Muscle layer of colon (tissue), 2 donors: ENCODE results near the gene TPM4.
"Not testable (repeated sequence)": the region's sequence is repeated elsewhere in the genome, so short reads cannot be mapped to it uniquely, and the experiment has no call there.

ENCODE experiments used
- H3K27ac ChIP-seq: one replicate; pipeline ENCODE4 v1.7.0; 2013; ENCODE audit warnings: low read depth, mild to moderate bottlenecking, low read length, moderate library complexity
- H3K27me3 ChIP-seq, 2 donors: one replicate each; pipeline ENCODE4 v1.7.0; 2013; ENCODE audit warnings: low read length in 2 of 2, mild to moderate bottlenecking in 2 of 2; ENCODE audit not compliant: insufficient read depth in 2 of 2, control insufficient read depth in 1 of 2
- H3K36me3 ChIP-seq: one replicate; pipeline ENCODE4 v1.7.0; 2013; ENCODE audit warnings: mild to moderate bottlenecking, low read length; ENCODE audit not compliant: insufficient read depth
- H3K4me1 ChIP-seq: one replicate; pipeline ENCODE4 v1.7.0; 2013; ENCODE audit warnings: mild to moderate bottlenecking, low read length; ENCODE audit not compliant: insufficient read depth
- H3K4me3 ChIP-seq, 2 donors: one replicate each; pipeline ENCODE4 v1.7.0; 2013; ENCODE audit warnings: low read length in 2 of 2, low read depth in 1 of 2, mild to moderate bottlenecking in 1 of 2, moderate library complexity in 1 of 2
- H3K9ac ChIP-seq: one replicate; pipeline ENCODE4 v1.7.0; 2013; ENCODE audit warnings: low read length
- H3K9me3 ChIP-seq: one replicate; pipeline ENCODE4 v1.7.0; 2013; ENCODE audit warnings: mild to moderate bottlenecking, low read length
- donor health status: abdominal sarcoma.
- donor health status: Adenocarcinoma of cecum.

TPM4 gene

GRCh38 chr19:16089010-16089846, 12.9 kb downstream of the TPM4 start:
- H3K4me3 ChIP-seq, result no peak overlapping the region
- no peak overlapping the region for H3K9ac ChIP-seq
- H3K27me3 ChIP-seq, result no peaks in the 10 kb centered on the region
- H3K36me3 ChIP-seq, result peaks cover 96% of the 10 kb centered on the region
- peaks cover 41% of the 10 kb centered on the region for H3K4me1 ChIP-seq
- no peak overlapping the region for H3K27ac ChIP-seq
- no peaks in the 10 kb centered on the region for H3K9me3 ChIP-seq

GRCh38 chr19:16091546-16092475, 15.5 kb downstream of the TPM4 start:
- Histone ChIP-seq H3K36me3 (peaks cover 97% of the 10 kb centered on the region), H3K9ac (no peak overlapping the region), H3K27ac (no peak overlapping the region)

GRCh38 chr19:16094360-16095070, 18.2 kb downstream of the TPM4 start:
- H3K9me3 ChIP-seq, result no peaks in the 10 kb centered on the region
- H3K4me1 ChIP-seq, result peaks cover 9% of the 10 kb centered on the region
- no peaks in the 10 kb centered on the region for H3K27me3 ChIP-seq
- H3K27ac ChIP-seq, result no peak overlapping the region
- H3K9ac ChIP-seq, result no peak overlapping the region
- H3K36me3 ChIP-seq, result peaks cover 95% of the 10 kb centered on the region
- no peak overlapping the region for H3K4me3 ChIP-seq

More at GRCh38 chr19:16091546-16092475, 15.5 kb downstream of the TPM4 start:
- H3K4me1 ChIP-seq, result peaks cover 17% of the 10 kb centered on the region
- H3K27me3 ChIP-seq, result no peaks in the 10 kb centered on the region
- no peaks in the 10 kb centered on the region for H3K9me3 ChIP-seq
- H3K4me3 ChIP-seq, result no peak overlapping the region

GRCh38 chr19:16095071-16095571, 18.8 kb downstream of the TPM4 start:
- Histone ChIP-seq H3K4me3 (no peak overlapping the region), H3K4me1 (peaks cover 9% of the 10 kb centered on the region), H3K36me3 (peaks cover 96% of the 10 kb centered on the region), H3K9ac (no peak overlapping the region), H3K9me3 (no peaks in the 10 kb centered on the region), H3K27ac (no peak overlapping the region), H3K27me3 (no peaks in the 10 kb centered on the region)

- Histone ChIP-seq H3K36me3 (peaks cover 96% of the 10 kb centered on the region), H3K27ac (no peak overlapping the region), H3K4me3 (no peak overlapping the region), H3K4me1 (peaks cover 9% of the 10 kb centered on the region), H3K27me3 (no peaks in the 10 kb centered on the region), H3K9me3 (no peaks in the 10 kb centered on the region), H3K9ac (no peak overlapping the region)
Observed at GRCh38 chr19:16096280-16096855, 20.1 kb downstream of the TPM4 start.

GRCh38 chr19:16098416-16098768, 22.1 kb downstream of the TPM4 start:
- Histone ChIP-seq H3K4me1 (peaks cover 9% of the 10 kb centered on the region), H3K9ac (no peak overlapping the region), H3K4me3 (no peak overlapping the region), H3K27ac (no peak overlapping the region), H3K27me3 (no peaks in the 10 kb centered on the region), H3K36me3 (peaks cover 92% of the 10 kb centered on the region), H3K9me3 (no peaks in the 10 kb centered on the region)

GRCh38 chr19:16098821-16099220, 22.5 kb downstream of the TPM4 start:
- Histone ChIP-seq H3K4me1 (peaks cover 9% of the 10 kb centered on the region), H3K36me3 (peaks cover 92% of the 10 kb centered on the region), H3K27ac (no peak overlapping the region), H3K27me3 (no peaks in the 10 kb centered on the region), H3K9ac (no peak overlapping the region), H3K9me3 (no peaks in the 10 kb centered on the region), H3K4me3 (no peak overlapping the region)

- H3K4me1 ChIP-seq, H3K9ac ChIP-seq, H3K27me3 ChIP-seq, H3K4me3 ChIP-seq, H3K27ac ChIP-seq, H3K9me3 ChIP-seq: not testable (repeated sequence)
- peaks cover 89% of the 10 kb centered on the region for H3K36me3 ChIP-seq
Observed at GRCh38 chr19:16099314-16099965, 23.1 kb downstream of the TPM4 start.

- H3K9me3 ChIP-seq, result no peaks in the 10 kb centered on the region
- H3K4me3 ChIP-seq, result no peak overlapping the region
- peaks cover 78% of the 10 kb centered on the region for H3K36me3 ChIP-seq
- no peaks in the 10 kb centered on the region for H3K27me3 ChIP-seq
- peaks cover 9% of the 10 kb centered on the region for H3K4me1 ChIP-seq
- H3K27ac ChIP-seq, result no peak overlapping the region
- no peak overlapping the region for H3K9ac ChIP-seq
Observed at GRCh38 chr19:16100524-16100923, 24.2 kb downstream of the TPM4 start.

GRCh38 chr19:16104722-16105121, 28.4 kb downstream of the TPM4 start:
- H3K9ac ChIP-seq, result no peak overlapping the region
- no peaks in the 10 kb centered on the region for H3K27me3 ChIP-seq
- no peaks in the 10 kb centered on the region for H3K4me1 ChIP-seq
- H3K36me3 ChIP-seq, result peaks cover 38% of the 10 kb centered on the region
- H3K4me3 ChIP-seq, result no peak overlapping the region
- no peaks in the 10 kb centered on the region for H3K9me3 ChIP-seq
- no peak overlapping the region for H3K27ac ChIP-seq
